HEK293 (cell line): Measurements from ENCODE around the gene PDXK.

Experiments used
- ATF2 ChIP-seq: fragments of 450-650 bp; formaldehyde crosslinking; IDR thresholded peaks from 2 replicates; pipeline ENCODE4 v1.5.1; 2016; ENCODE audit warnings: missing biosample characterization, missing genetic modification characterization, low read depth
- GLI4 ChIP-seq: fragments of 450-650 bp; formaldehyde crosslinking; IDR thresholded peaks from 2 replicates; pipeline ENCODE4 v1.5.1; 2016; ENCODE audit warnings: missing biosample characterization, missing genetic modification characterization
- HOXA7 ChIP-seq: sonication (generic); formaldehyde crosslinking; IDR thresholded peaks from 2 replicates; pipeline ENCODE4 v1.8.1; 2022; ENCODE audit warnings: missing genetic modification reagents, borderline replicate concordance
- HOXC10 ChIP-seq: sonication (generic); formaldehyde crosslinking; IDR thresholded peaks from 2 replicates; pipeline ENCODE4 v1.8.1; 2023; ENCODE audit warnings: mild to moderate bottlenecking, missing genetic modification reagents
- PBX3 ChIP-seq: sonication (generic); formaldehyde crosslinking; IDR thresholded peaks from 2 replicates; pipeline ENCODE4 v1.8.1; 2022; ENCODE audit warnings: mild to moderate bottlenecking, moderate library complexity, missing genetic modification reagents
- PRDM1 ChIP-seq: fragments of 450-650 bp; formaldehyde crosslinking; IDR thresholded peaks from 2 replicates; pipeline ENCODE4; 2016; ENCODE audit warnings: missing biosample characterization, missing genetic modification characterization
- PRDM4 ChIP-seq: fragments of 450-650 bp; formaldehyde crosslinking; IDR thresholded peaks from 2 replicates; pipeline ENCODE4 v1.5.1; 2017; ENCODE audit warnings: missing biosample characterization, missing genetic modification characterization
- TCF7L2 ChIP-seq: IDR thresholded peaks from 2 replicates; pipeline ENCODE4 v1.6.1; 2011; ENCODE audit warnings: low read depth, mild to moderate bottlenecking, inconsistent platforms, low read length, moderate library complexity, borderline replicate concordance
- YY2 ChIP-seq: fragments of 450-650 bp; formaldehyde crosslinking; IDR thresholded peaks from 2 replicates; pipeline ENCODE4 v1.5.1; 2016; ENCODE audit warnings: missing biosample characterization, missing genetic modification characterization
- ZBTB8A ChIP-seq: fragments of 450-650 bp; formaldehyde crosslinking; IDR thresholded peaks from 2 replicates; pipeline ENCODE4 v1.5.1; 2016; ENCODE audit warnings: missing biosample characterization, missing genetic modification characterization
- ZNF184 ChIP-seq: fragments of 450-650 bp; IDR thresholded peaks from 2 replicates; pipeline ENCODE4 v1.5.1; 2018; ENCODE audit warnings: missing biosample characterization, mild to moderate bottlenecking, missing genetic modification characterization
- ZNF214 ChIP-seq: fragments of 450-650 bp; formaldehyde crosslinking; IDR thresholded peaks from 2 replicates; pipeline ENCODE4 v1.5.1; 2017; ENCODE audit warnings: missing biosample characterization, mild to moderate bottlenecking, missing genetic modification characterization, borderline replicate concordance
- ZNF221 ChIP-seq: fragments of 450-650 bp; formaldehyde crosslinking; IDR thresholded peaks from 2 replicates; pipeline ENCODE4 v1.5.1; 2017; ENCODE audit warnings: missing biosample characterization, missing genetic modification characterization, borderline replicate concordance
- ZNF23 ChIP-seq: fragments of 450-650 bp; formaldehyde crosslinking; IDR thresholded peaks from 2 replicates; pipeline ENCODE4 v1.5.1; 2016; ENCODE audit warnings: missing biosample characterization, missing genetic modification characterization, borderline replicate concordance
- ZNF248 ChIP-seq: fragments of 450-650 bp; formaldehyde crosslinking; IDR thresholded peaks from 2 replicates; pipeline ENCODE4 v1.5.1; 2017; ENCODE audit warnings: missing biosample characterization, missing genetic modification characterization
- ZNF292 ChIP-seq: fragments of 450-650 bp; formaldehyde crosslinking; IDR thresholded peaks from 2 replicates; pipeline ENCODE4 v1.5.1; 2016; ENCODE audit warnings: low read depth, missing biosample characterization, missing genetic modification characterization, borderline replicate concordance
- ZNF302 ChIP-seq: fragments of 450-650 bp; formaldehyde crosslinking; IDR thresholded peaks from 2 replicates; pipeline ENCODE4 v1.5.1; 2016; ENCODE audit warnings: missing biosample characterization, missing genetic modification characterization, low read depth
- ZNF404 ChIP-seq: fragments of 450-650 bp; formaldehyde crosslinking; IDR thresholded peaks from 2 replicates; pipeline ENCODE4 v1.5.1; 2017; ENCODE audit warnings: missing biosample characterization, missing genetic modification characterization
- ZNF530 ChIP-seq: fragments of 450-650 bp; formaldehyde crosslinking; IDR thresholded peaks from 2 replicates; pipeline ENCODE4 v1.5.1; 2016; ENCODE audit warnings: low read depth, missing biosample characterization, missing genetic modification characterization
- ZNF544 ChIP-seq: fragments of 450-650 bp; formaldehyde crosslinking; IDR thresholded peaks from 2 replicates; pipeline ENCODE4 v1.5.0; 2017; ENCODE audit warnings: missing biosample characterization, missing genetic modification characterization
- ZNF549 ChIP-seq: fragments of 450-650 bp; IDR thresholded peaks from 2 replicates; pipeline ENCODE4 v1.5.1; 2018; ENCODE audit warnings: missing biosample characterization, missing genetic modification characterization, mild to moderate bottlenecking, inconsistent platforms, moderate library complexity
- ZNF596 ChIP-seq: fragments of 450-650 bp; IDR thresholded peaks from 2 replicates; pipeline ENCODE4 v1.5.0; 2018; ENCODE audit warnings: missing biosample characterization, mild to moderate bottlenecking, missing genetic modification characterization, moderate library complexity
- ZNF610 ChIP-seq: fragments of 450-650 bp; formaldehyde crosslinking; IDR thresholded peaks from 2 replicates; pipeline ENCODE4 v1.5.1; 2016; ENCODE audit warnings: missing biosample characterization, missing genetic modification characterization, borderline replicate concordance
- ZNF623 ChIP-seq: fragments of 450-650 bp; formaldehyde crosslinking; IDR thresholded peaks from 2 replicates; pipeline ENCODE4 v1.5.1; 2016; ENCODE audit warnings: missing biosample characterization, missing genetic modification characterization
- ZNF658 ChIP-seq: fragments of 450-650 bp; formaldehyde crosslinking; IDR thresholded peaks from 2 replicates; pipeline ENCODE4; 2016; ENCODE audit warnings: missing biosample characterization, missing genetic modification characterization
- ZNF777 ChIP-seq: fragments of 450-650 bp; formaldehyde crosslinking; IDR thresholded peaks from 2 replicates; pipeline ENCODE4 v1.5.1; 2017; ENCODE audit warnings: missing biosample characterization, missing genetic modification characterization, borderline replicate concordance
- ZNF843 ChIP-seq: fragments of 450-650 bp; formaldehyde crosslinking; IDR thresholded peaks from 2 replicates; pipeline ENCODE4 v1.5.1; 2016; ENCODE audit warnings: missing biosample characterization, missing genetic modification characterization
- ZSCAN5A ChIP-seq: fragments of 450-650 bp; formaldehyde crosslinking; IDR thresholded peaks from 2 replicates; pipeline ENCODE4 v1.5.1; 2016; ENCODE audit warnings: missing biosample characterization, missing genetic modification characterization
- ZXDB ChIP-seq: fragments of 450-650 bp; formaldehyde crosslinking; IDR thresholded peaks from 2 replicates; pipeline ENCODE4 v1.5.1; 2016; ENCODE audit warnings: missing biosample characterization, missing genetic modification characterization
- TF ChIP-seq, protein P1 (sequence below): fragments of 450-650 bp; formaldehyde crosslinking; IDR thresholded peaks from 2 replicates; pipeline ENCODE4 v1.5.1; 2017; ENCODE audit warnings: missing biosample characterization, missing genetic modification characterization
- TF ChIP-seq, protein P2 (sequence below): fragments of 450-650 bp; IDR thresholded peaks from 2 replicates; pipeline ENCODE4 v1.5.1; 2018; ENCODE audit warnings: missing biosample characterization, missing genetic modification characterization

Gene PDXK

DNA sequence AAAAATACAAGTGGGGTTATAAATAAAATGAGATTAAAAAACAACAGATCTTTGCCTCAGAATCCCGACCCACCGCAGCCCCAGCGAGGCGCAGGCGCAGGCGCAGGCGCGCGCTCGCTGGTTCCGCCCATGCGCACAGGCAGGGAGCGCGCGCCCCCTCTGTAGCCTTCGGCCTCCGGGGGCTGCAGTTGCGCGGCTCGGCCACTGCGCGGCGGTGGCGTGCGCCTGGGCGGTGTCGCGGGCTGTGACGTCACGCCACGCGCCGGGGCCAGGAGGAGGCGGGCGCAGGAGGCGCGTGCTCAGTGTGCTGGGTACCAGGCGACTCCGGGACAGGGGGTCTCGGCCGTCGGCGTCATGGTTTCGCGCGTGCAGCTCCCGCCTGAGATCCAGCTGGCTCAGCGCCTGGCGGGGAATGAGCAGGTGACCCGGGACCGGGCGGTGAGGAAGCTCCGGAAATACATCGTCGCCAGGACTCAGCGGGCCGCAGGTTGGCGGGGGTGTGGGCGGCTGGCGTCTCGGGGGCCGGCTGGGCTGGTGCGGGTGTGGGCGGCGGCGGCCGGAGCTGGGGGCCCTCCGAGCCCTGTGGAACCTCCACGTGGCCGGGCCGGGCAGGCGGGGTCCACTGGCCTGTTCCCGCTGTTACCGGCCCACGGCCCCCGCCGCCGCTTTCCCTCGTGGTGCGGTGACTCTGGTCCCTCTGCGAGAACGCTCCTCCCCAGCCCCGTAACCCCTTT, 70.5 kb downstream of the PDXK start, which contains the start of gene RRP1 (continued):
- TF ChIP-seq ZNF610 (peak; percentile 32; the same call in 1 of the 2 replicates), GLI4 (tag by site-specific recombination) (no peak), ZSCAN5A (tag by site-specific recombination) (peak; percentile 54), ZNF184 (tag by site-specific recombination) (peak; percentile 83; the same call in 1 of the 2 replicates), ZNF404 (tag by site-specific recombination) (no peak), ZNF777 (tag by site-specific recombination) (no peak), ZNF302 (tag by site-specific recombination) (no peak), ZNF549 (tag by site-specific recombination) (no peak), ZNF221 (tag by site-specific recombination) (no peak; the same call in 1 of the 2 replicates), ZNF530 (tag by site-specific recombination) (no peak), HOXC10 (CRISPR knock-in tag) (no peak), HOXA7 (no peak), ZNF248 (tag by site-specific recombination) (no peak), PBX3 (CRISPR knock-in tag) (peak; percentile 85; the same call in 1 of the 2 replicates), ZNF544 (tag by site-specific recombination) (no peak), ZNF658 (tag by site-specific recombination) (no peak), ZXDB (peak; percentile 69), YY2 (tag by site-specific recombination) (no peak), ZNF623 (tag by site-specific recombination) (no peak), TCF7L2 (no peak; the same call in 1 of the 2 replicates), ZNF214 (no peak), PRDM1 (tag by site-specific recombination) (no peak), PRDM4 (tag by site-specific recombination) (no peak), ATF2 (tag by site-specific recombination) (peak; percentile 92), ZNF843 (no peak), ZBTB8A (tag by site-specific recombination) (peak; percentile 60), ZNF23 (tag by site-specific recombination) (no peak), ZNF292 (tag by site-specific recombination) (no peak), ZNF596 (tag by site-specific recombination) (no peak; the same call in 1 of the 2 replicates)
- TF ChIP-seq, protein P1, sequence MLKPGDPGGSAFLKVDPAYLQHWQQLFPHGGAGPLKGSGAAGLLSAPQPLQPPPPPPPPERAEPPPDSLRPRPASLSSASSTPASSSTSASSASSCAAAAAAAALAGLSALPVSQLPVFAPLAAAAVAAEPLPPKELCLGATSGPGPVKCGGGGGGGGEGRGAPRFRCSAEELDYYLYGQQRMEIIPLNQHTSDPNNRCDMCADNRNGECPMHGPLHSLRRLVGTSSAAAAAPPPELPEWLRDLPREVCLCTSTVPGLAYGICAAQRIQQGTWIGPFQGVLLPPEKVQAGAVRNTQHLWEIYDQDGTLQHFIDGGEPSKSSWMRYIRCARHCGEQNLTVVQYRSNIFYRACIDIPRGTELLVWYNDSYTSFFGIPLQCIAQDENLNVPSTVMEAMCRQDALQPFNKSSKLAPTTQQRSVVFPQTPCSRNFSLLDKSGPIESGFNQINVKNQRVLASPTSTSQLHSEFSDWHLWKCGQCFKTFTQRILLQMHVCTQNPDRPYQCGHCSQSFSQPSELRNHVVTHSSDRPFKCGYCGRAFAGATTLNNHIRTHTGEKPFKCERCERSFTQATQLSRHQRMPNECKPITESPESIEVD (tag by site-specific recombination) = no peak
- TF ChIP-seq, protein P2, sequence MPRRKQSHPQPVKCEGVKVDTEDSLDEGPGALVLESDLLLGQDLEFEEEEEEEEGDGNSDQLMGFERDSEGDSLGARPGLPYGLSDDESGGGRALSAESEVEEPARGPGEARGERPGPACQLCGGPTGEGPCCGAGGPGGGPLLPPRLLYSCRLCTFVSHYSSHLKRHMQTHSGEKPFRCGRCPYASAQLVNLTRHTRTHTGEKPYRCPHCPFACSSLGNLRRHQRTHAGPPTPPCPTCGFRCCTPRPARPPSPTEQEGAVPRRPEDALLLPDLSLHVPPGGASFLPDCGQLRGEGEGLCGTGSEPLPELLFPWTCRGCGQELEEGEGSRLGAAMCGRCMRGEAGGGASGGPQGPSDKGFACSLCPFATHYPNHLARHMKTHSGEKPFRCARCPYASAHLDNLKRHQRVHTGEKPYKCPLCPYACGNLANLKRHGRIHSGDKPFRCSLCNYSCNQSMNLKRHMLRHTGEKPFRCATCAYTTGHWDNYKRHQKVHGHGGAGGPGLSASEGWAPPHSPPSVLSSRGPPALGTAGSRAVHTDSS (tag by site-specific recombination) = 0 out of 2 replicates have a peak, but pooled peaks have one; percentile 18
